Thoracic aorta (tissue), 2 donors: ENCODE results near the gene MAS1L. TPM values are rescaled to one million over a fixed set of nuclear protein-coding genes. Genes with fewer than 3 reads are reported as not detected.

Source experiments
- ATAC-seq: fragments of 150-250 bp; one replicate; pipeline ENCODE4 v1.8.0; 2017; ENCODE audit warnings: low read depth; ENCODE audit not compliant: insufficient number of reproducible peaks, low FRiP score
- DNase-seq: peaks from one replicate; pipeline ENCODE4 v3.0.0-alpha.2; 2020; ENCODE audit warnings: low spot score
- H3K27ac ChIP-seq, 2 donors: fragments of 200-600 bp; sonication (generic); 1 replicate in 1 of 2; 2 replicates in 1 of 2; pipeline ENCODE4 v1.5.1; 2016; ENCODE audit warnings: mild to moderate bottlenecking in 2 of 2, moderate library complexity in 2 of 2
- H3K27me3 ChIP-seq: fragments of 200-600 bp; sonication (generic); replicated peaks from 2 replicates; pipeline ENCODE4 v1.6.0; 2016; ENCODE audit warnings: mild to moderate bottlenecking; ENCODE audit not compliant: insufficient read depth
- H3K36me3 ChIP-seq: fragments of 200-600 bp; sonication (generic); one replicate; pipeline ENCODE4 v1.5.1; 2016
- H3K4me1 ChIP-seq, 2 donors: fragments of 200-600 bp; sonication (generic); 1 replicate in 1 of 2; 2 replicates in 1 of 2; pipeline versions ENCODE4 v1.5.1 to v1.6.0; 2016; ENCODE audit warnings: low read depth in 2 of 2, mild to moderate bottlenecking in 1 of 2; ENCODE audit not compliant: control insufficient read depth in 1 of 2
- H3K4me3 ChIP-seq: fragments of 200-600 bp; sonication (generic); 2 replicates; pipeline ENCODE4 v1.5.1; 2016; ENCODE audit warnings: mild to moderate bottlenecking
- H3K9me3 ChIP-seq: fragments of 200-600 bp; sonication (generic); 2 replicates; pipeline ENCODE4 v1.5.1; 2016
- total RNA-seq, 2 donors: library from RNA; depleted of rRNA; stranded (reverse); fragments of >200 nt; gene quantifications; one replicate each; pipeline versions ENCODE4 v1.1.0 to v1.2.3, GENCODE V29; 2016
- TF ChIP-seq, protein P1 (sequence below): fragments of 200-600 bp; sonication (generic); IDR thresholded peaks from one replicate; pipeline ENCODE4 v1.5.1; 2019; ENCODE audit warnings: antibody characterized with exemption

Gene MAS1L
- total RNA-seq, 2 donors from 2014 or later, result not detected

DNA sequence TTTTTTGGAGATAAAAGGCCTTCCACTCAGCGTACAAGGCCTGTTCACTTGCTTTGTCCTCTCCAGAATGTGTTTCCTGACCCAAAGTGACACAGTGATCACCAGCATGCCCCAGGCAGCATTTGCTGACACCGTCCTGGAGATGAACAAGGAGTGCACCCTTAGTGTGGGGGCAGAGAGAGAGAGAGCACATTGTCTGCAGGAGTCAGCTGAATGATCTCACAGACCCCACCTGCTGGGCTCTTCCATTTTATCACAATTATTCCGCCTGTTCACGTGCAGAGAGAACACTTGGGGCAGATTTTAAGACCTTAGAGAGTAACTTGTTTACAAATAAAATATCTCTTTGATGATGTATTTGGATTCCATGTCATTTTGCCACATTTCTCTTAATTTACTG lies 22.4 kb upstream of the MAS1L start:
- Histone ChIP-seq H3K27me3 (no peaks in the 10 kb centered on the region), H3K27ac (no peak overlapping the region), H3K36me3 (no peaks in the 10 kb centered on the region), H3K4me1 (no peaks in the 10 kb centered on the region), H3K9me3 (no peaks in the 10 kb centered on the region), H3K4me3 (no peak overlapping the region)
- DNase-seq, result no peak
- ATAC-seq, result no peak
- TF ChIP-seq, protein P1, sequence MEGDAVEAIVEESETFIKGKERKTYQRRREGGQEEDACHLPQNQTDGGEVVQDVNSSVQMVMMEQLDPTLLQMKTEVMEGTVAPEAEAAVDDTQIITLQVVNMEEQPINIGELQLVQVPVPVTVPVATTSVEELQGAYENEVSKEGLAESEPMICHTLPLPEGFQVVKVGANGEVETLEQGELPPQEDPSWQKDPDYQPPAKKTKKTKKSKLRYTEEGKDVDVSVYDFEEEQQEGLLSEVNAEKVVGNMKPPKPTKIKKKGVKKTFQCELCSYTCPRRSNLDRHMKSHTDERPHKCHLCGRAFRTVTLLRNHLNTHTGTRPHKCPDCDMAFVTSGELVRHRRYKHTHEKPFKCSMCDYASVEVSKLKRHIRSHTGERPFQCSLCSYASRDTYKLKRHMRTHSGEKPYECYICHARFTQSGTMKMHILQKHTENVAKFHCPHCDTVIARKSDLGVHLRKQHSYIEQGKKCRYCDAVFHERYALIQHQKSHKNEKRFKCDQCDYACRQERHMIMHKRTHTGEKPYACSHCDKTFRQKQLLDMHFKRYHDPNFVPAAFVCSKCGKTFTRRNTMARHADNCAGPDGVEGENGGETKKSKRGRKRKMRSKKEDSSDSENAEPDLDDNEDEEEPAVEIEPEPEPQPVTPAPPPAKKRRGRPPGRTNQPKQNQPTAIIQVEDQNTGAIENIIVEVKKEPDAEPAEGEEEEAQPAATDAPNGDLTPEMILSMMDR, result no peak

- TF ChIP-seq, protein P1, result no peak
- Histone ChIP-seq H3K4me3 (no peak overlapping the region), H3K36me3 (no peaks in the 10 kb centered on the region), H3K4me1 (no peaks in the 10 kb centered on the region), H3K27ac (no peak overlapping the region), H3K9me3 (no peaks in the 10 kb centered on the region), H3K27me3 (no peaks in the 10 kb centered on the region)
- no peak for ATAC-seq
- no peak for DNase-seq
Observed at GRCh38 chr6:29509711-29510110, 22.0 kb upstream of the MAS1L start.

DNA sequence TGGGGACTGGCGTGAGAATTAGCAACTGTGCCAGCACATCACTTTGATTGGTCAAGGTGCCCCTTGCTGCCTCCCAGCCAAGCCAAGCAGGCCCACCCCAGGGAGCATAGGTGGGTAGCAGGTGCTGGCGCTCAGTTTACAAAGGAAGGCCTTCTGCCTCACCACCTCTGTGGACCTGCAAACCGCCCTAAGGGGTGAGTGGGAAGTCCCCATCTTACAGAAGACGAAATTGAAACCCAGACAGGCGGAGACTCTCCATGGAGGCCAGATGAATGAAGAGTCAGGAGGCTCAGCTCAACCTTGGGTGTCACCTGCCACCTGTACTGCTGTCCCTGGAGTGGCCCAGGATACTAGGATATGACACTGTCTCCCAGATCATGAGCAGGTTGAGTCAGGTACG lies 21.5 kb upstream of the MAS1L start:
- Histone ChIP-seq H3K36me3 (no peaks in the 10 kb centered on the region), H3K4me3 (no peak overlapping the region), H3K4me1 (no peaks in the 10 kb centered on the region), H3K27ac (no peak overlapping the region), H3K27me3 (no peaks in the 10 kb centered on the region), H3K9me3 (no peaks in the 10 kb centered on the region)
- ATAC-seq (no peak), DNase-seq (no peak)
- TF ChIP-seq, protein P1, result no peak

GRCh38 chr6:29507319-29507718 lies 19.6 kb upstream of the MAS1L start:
- TF ChIP-seq, protein P1, result no peak
- DNase-seq (no peak), ATAC-seq (no peak)
- no peak overlapping the region for H3K4me3 ChIP-seq
- H3K9me3 ChIP-seq, result no peaks in the 10 kb centered on the region
- H3K4me1 ChIP-seq, result no peaks in the 10 kb centered on the region
- no peak overlapping the region for H3K27ac ChIP-seq
- H3K36me3 ChIP-seq, result no peaks in the 10 kb centered on the region
- no peaks in the 10 kb centered on the region for H3K27me3 ChIP-seq

DNA sequence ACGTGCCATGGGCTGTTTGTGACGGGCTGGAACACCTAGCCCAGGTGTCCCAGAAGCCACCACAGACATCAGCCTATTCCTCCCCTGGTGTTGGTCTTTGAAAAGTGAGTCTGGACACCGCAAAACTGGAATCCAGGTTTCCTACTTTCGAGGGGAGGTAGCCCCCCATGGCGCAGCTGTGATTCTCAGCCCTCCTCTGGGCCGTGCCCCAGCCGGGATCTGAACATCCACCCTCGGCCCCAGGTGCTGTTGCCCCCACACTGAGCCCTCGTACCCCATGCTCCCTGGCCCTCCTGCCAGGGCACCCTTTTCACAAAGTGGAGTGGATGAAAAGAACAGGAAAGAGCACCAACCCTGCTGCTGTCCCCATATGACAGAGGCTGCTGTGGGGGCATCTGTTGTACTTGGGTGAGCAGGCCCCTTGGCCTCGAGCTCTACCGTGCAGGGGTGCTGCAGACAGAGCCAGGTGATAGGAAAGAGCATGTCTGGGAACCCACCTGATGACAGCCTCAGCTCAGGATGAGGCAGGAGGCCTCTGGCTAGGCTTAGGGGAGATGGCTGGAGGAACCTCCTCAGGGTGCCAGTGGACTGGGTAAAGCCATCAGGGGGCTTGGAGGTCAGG lies 18.8 kb upstream of the MAS1L start:
- no peak overlapping the region for H3K4me3 ChIP-seq
- H3K27ac ChIP-seq, result no peak overlapping the region
- DNase-seq, result no peak
- no peaks in the 10 kb centered on the region for H3K4me1 ChIP-seq
- no peaks in the 10 kb centered on the region for H3K36me3 ChIP-seq
- no peaks in the 10 kb centered on the region for H3K9me3 ChIP-seq
- TF ChIP-seq, protein P1, result no peak
- no peak for ATAC-seq
- H3K27me3 ChIP-seq, result no peaks in the 10 kb centered on the region
